Ishikawa (cell line): Measurements from ENCODE around the gene LPAR1.

Experiments used
- CEBPB ChIP-seq: IDR thresholded peaks from 2 replicates; pipeline ENCODE4 v1.6.1; 2012
- CREB1 ChIP-seq: IDR thresholded peaks from 2 replicates; pipeline ENCODE4 v1.6.1; 2012; ENCODE audit warnings: low read depth
- EGR1 ChIP-seq: IDR thresholded peaks from 2 replicates; pipeline ENCODE4 v1.6.1; 2012
- EP300 ChIP-seq: IDR thresholded peaks from 2 replicates; pipeline ENCODE4 v1.6.1; 2012; ENCODE audit warnings: borderline replicate concordance
- FOXM1 ChIP-seq: IDR thresholded peaks from 2 replicates; pipeline ENCODE4 v1.6.1; 2012; ENCODE audit warnings: low read depth, borderline replicate concordance
- MAX ChIP-seq: IDR thresholded peaks from 2 replicates; pipeline ENCODE4 v1.6.1; 2012
- NFIC ChIP-seq: IDR thresholded peaks from 2 replicates; pipeline ENCODE4 v1.6.1; 2012
- RAD21 ChIP-seq: IDR thresholded peaks from 2 replicates; pipeline ENCODE4 v1.6.1; 2012; ENCODE audit warnings: low read depth
- REST ChIP-seq: IDR thresholded peaks from 2 replicates; pipeline ENCODE4 v1.6.1; 2012; ENCODE audit warnings: low read depth, mild to moderate bottlenecking
- TAF1 ChIP-seq: IDR thresholded peaks from 2 replicates; pipeline ENCODE4 v1.6.1; 2012; ENCODE audit warnings: low read depth, mild to moderate bottlenecking
- TCF12 ChIP-seq: IDR thresholded peaks from 2 replicates; pipeline ENCODE4 v1.6.1; 2012; ENCODE audit warnings: low read depth
- TEAD4 ChIP-seq: IDR thresholded peaks from 2 replicates; pipeline ENCODE4 v1.6.1; 2012
- USF1 ChIP-seq: IDR thresholded peaks from 2 replicates; pipeline ENCODE4 v1.6.1; 2012
- YY1 ChIP-seq: IDR thresholded peaks from 2 replicates; pipeline ENCODE4 v1.6.1; 2012; ENCODE audit warnings: low read depth
- ZBTB7A ChIP-seq: IDR thresholded peaks from 2 replicates; pipeline ENCODE4 v1.6.1; 2012; ENCODE audit warnings: low read depth

Gene LPAR1

DNA sequence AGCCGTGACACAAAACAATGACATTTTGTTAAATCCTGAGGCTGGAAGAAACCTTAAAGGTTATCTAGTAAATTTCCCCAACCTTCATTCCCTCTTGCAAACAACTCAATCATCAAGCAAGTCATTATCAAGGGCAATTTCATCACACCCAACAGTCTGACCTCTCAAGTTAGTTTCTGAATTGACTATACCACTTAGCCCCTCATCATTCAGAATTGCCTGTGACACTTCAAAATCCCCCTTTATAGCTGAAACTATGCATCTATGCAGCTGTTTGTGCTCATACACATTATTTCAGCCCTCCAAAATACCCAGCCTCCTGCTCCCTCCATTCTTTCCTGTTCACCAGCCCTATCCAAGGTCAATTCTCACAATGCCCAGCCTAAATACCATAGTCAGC, 24.6 kb downstream of the LPAR1 start:
- TF ChIP-seq RAD21 (no peak), USF1 (no peak), NFIC (no peak), EP300 (no peak), ZBTB7A (no peak), YY1 (no peak), TEAD4 (no peak), MAX (no peak), REST (no peak), EGR1 (no peak), CREB1 (no peak), FOXM1 (no peak), TCF12 (no peak), CEBPB (no peak)

GRCh38 chr9:111013250-111013649, 25.0 kb downstream of the LPAR1 start:
- TF ChIP-seq EGR1 (no peak), TEAD4 (no peak), FOXM1 (no peak), YY1 (no peak), RAD21 (no peak), TAF1 (no peak), REST (no peak), NFIC (no peak)

DNA sequence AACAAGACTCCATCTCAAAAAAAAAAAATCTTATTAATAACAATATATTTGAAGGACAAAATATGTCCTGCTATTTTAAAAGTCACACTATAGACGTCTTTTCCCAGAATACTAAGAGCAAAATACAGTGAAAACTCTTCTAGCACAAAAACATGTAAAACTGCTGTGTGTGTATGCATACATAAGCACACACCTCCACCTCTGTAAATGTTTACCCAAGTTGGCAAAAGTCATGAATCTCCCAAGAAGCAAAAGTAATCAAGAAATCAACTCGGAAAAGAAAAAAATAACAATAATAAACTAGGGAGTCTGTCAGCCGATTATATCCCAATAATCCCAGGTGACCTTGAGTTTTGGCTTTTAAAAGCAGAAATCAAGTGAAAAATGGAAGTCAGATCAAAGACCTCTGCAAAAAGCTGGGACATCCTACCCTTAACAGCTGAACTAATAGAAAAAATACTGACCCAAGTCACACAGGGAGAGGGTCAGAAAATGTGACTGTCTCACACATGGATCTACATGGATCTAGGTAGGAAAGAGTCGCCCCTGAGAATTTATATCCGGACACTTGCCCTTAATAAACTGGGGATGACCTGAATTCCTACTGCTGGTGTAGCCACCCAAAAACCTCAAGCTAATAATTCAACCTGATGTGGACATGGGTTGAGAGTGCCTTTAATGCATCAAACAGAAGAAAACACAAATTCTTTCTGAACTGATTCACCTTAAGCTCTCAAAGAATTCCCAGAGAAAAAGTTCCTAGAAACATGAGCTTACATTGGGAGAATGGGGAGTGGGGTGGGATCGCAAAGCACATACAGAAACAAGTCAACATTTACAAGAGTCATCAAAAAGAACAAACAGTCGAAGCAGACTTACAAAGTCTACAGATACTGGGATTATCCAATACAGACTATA, 29.9 kb downstream of the LPAR1 start:
- TF ChIP-seq FOXM1 (no peak), EGR1 (no peak), USF1 (no peak), MAX (no peak), RAD21 (no peak), REST (no peak), YY1 (no peak), NFIC (no peak), CEBPB (no peak), CREB1 (no peak), TEAD4 (no peak), TAF1 (no peak), TCF12 (no peak), ZBTB7A (no peak), EP300 (no peak)

DNA sequence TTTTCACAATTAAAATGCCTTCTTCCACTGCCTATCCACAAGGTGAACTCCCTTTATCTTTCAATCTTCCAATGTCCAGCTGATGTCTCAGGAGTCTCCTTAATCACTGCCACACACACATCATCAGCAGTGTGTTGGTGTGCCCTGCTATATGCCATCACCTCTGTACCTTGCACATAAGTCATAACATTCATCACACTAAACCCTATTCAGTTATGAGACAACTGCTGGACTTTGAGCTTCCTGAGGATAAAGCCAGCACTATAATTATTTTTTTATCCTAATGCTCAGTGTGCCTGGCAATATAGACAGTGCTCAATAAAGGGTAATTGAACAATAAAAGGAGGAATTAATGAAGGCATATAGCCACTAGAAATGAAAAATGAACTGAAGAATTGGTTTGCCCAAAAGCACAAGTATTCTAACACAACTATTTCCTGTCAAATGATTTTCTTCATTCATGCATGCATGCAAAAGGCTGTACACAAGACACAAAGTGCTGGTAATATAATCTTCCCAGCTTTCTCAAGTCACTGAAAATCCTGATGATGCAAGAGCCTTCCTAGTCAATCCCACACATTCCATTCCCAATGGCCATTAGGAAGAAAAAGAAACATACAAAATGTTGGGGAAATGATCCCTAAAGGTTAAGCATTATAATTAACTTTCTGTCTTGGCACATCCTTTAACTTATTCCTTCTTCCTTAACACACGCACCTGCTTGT, 32.4 kb downstream of the LPAR1 start:
- TF ChIP-seq TAF1: no peak
- TF ChIP-seq TEAD4: no peak
- TF ChIP-seq RAD21: no peak
- TF ChIP-seq REST: no peak
- no peak for TF ChIP-seq CREB1
- no peak for TF ChIP-seq EGR1
- TF ChIP-seq ZBTB7A: no peak
- TF ChIP-seq FOXM1: no peak
- no peak for TF ChIP-seq USF1
- no peak for TF ChIP-seq YY1
- TF ChIP-seq NFIC: no peak
- TF ChIP-seq EP300: no peak
- TF ChIP-seq CEBPB: no peak
- no peak for TF ChIP-seq MAX
- TF ChIP-seq TCF12: no peak
